Osteoblast (primary cell): ENCODE data around the gene GRK1. TPM values are rescaled to one million over a fixed set of nuclear protein-coding genes. Genes with fewer than 3 reads are reported as not detected.
A peak's percentile ranks its signal among the peaks of the same experiment; 100 is the strongest.

ENCODE experiments used
- DNase-seq: peaks from one replicate; pipeline ENCODE4 v3.0.0; 2011; ENCODE audit warnings: low spot score, mixed read lengths; ENCODE audit not compliant: insufficient read length; ENCODE audit errors: missing footprints
- H2AFZ ChIP-seq: 2 replicates; pipeline ENCODE4 v1.6.0; 2011; ENCODE audit warnings: mild to moderate bottlenecking, low read length
- H3K27ac ChIP-seq: 2 replicates; pipeline ENCODE4 v1.5.1; 2011; ENCODE audit warnings: mild to moderate bottlenecking, low read depth, low read length, moderate library complexity
- H3K27me3 ChIP-seq: 2 replicates; pipeline ENCODE4 v1.6.0; 2012; ENCODE audit warnings: mild to moderate bottlenecking, control low read depth, inconsistent platforms, low read length, moderate library complexity; ENCODE audit not compliant: insufficient read depth
- H3K36me3 ChIP-seq: 2 replicates; pipeline ENCODE4 v1.5.1; 2011; ENCODE audit warnings: mild to moderate bottlenecking, low read length, control low read depth, moderate library complexity; ENCODE audit not compliant: insufficient read depth
- H3K4me1 ChIP-seq: 2 replicates; pipeline ENCODE4 v1.5.1; 2011; ENCODE audit warnings: mild to moderate bottlenecking, low read length, control low read depth, moderate library complexity; ENCODE audit not compliant: insufficient read depth
- H3K4me2 ChIP-seq: 2 replicates; pipeline ENCODE4 v1.6.0; 2011; ENCODE audit warnings: mild to moderate bottlenecking, low read length; ENCODE audit not compliant: insufficient read depth
- H3K4me3 ChIP-seq: fragments of 200-600 bp; sonication (generic); 3 replicates; pipeline ENCODE4 v1.5.1; 2012; ENCODE audit warnings: mild to moderate bottlenecking, low read length, inconsistent platforms; ENCODE audit not compliant: insufficient read depth
- H3K79me2 ChIP-seq: 2 replicates; pipeline ENCODE4 v1.6.0; 2012; ENCODE audit warnings: mild to moderate bottlenecking, low read length, control low read depth, inconsistent platforms; ENCODE audit not compliant: insufficient read depth
- H3K9me3 ChIP-seq: 2 replicates; pipeline ENCODE4 v1.5.1; 2011; ENCODE audit warnings: low read depth, low read length, control low read depth
- H4K20me1 ChIP-seq: 2 replicates; pipeline ENCODE4 v1.6.0; 2012; ENCODE audit warnings: mild to moderate bottlenecking, low read length, control low read depth; ENCODE audit not compliant: insufficient read depth
- CTCF ChIP-seq: IDR thresholded peaks from 2 replicates; pipeline ENCODE4 v1.5.1; 2011; ENCODE audit warnings: mild to moderate bottlenecking, low read depth, low read length, moderate library complexity; ENCODE audit errors: extremely low read depth
- total RNA-seq: library from RNA; depleted of rRNA; stranded (reverse); fragments of >200 nt; gene quantifications from 2 replicates; pipeline ENCODE4 v1.2.3, GENCODE V29; 2012

Gene GRK1
- total RNA-seq, 1 donor: not detected

- H4K20me1 ChIP-seq: no peaks in the 10 kb centered on the region
These were observed 102.1 kb downstream of the GRK1 start for GRCh38 chr13:113769106-113769505.

DNA sequence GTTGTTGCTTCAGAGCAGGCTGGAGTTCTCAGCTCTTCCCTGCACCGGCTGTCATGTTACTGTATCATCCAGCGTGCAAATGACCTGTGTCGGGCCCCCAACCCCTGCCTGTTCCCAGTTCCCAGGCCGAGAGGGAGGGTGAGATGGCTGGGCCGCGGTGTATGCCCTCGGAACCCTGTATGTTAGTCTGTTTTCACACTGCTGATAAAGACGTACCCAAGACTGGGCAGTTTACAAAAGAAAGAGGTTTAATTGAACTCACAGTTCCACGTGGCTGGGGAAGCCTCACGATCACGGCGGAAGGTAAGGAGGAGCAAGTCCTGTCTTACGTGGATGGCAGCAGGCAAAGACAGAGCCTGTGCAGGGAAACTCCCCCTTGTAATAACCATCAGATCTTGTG lies 102.9 kb downstream of the GRK1 start:
- H3K4me2 ChIP-seq: no peak overlapping the region
- H3K79me2 ChIP-seq: no peaks in the 10 kb centered on the region
- no peak for DNase-seq
- no peaks in the 10 kb centered on the region for H4K20me1 ChIP-seq
- H2AFZ ChIP-seq: no peak overlapping the region
- H3K4me1 ChIP-seq: peaks cover 12% of the 10 kb centered on the region
- H3K27ac ChIP-seq: no peak overlapping the region
- H3K4me3 ChIP-seq: no peak overlapping the region
- TF ChIP-seq CTCF: no peak
- H3K27me3 ChIP-seq: peaks cover 3% of the 10 kb centered on the region
- H3K9me3 ChIP-seq: peaks cover 4% of the 10 kb centered on the region
- H3K36me3 ChIP-seq: no peaks in the 10 kb centered on the region

More at GRCh38 chr13:113769106-113769505, 102.1 kb downstream of the GRK1 start:
- peak; percentile 66 for DNase-seq
- H3K27ac ChIP-seq: no peak overlapping the region
- no peaks in the 10 kb centered on the region for H3K79me2 ChIP-seq
- no peaks in the 10 kb centered on the region for H3K36me3 ChIP-seq
- H3K9me3 ChIP-seq: peaks cover 4% of the 10 kb centered on the region
- no peak overlapping the region for H3K4me3 ChIP-seq
- no peak overlapping the region for H2AFZ ChIP-seq
- no peak overlapping the region for H3K4me2 ChIP-seq
- peaks cover 3% of the 10 kb centered on the region for H3K27me3 ChIP-seq
- TF ChIP-seq CTCF: no peak
- H3K4me1 ChIP-seq: peaks cover 5% of the 10 kb centered on the region

- Histone ChIP-seq H3K27ac (no peak overlapping the region), H3K4me2 (no peak overlapping the region), H3K36me3 (no peaks in the 10 kb centered on the region), H3K4me3 (no peak overlapping the region), H3K79me2 (no peaks in the 10 kb centered on the region), H2AFZ (no peak overlapping the region), H4K20me1 (no peaks in the 10 kb centered on the region), H3K27me3 (peaks cover 3% of the 10 kb centered on the region), H3K4me1 (peaks cover 12% of the 10 kb centered on the region), H3K9me3 (peaks cover 4% of the 10 kb centered on the region)
- TF ChIP-seq CTCF: no peak
- DNase-seq: peak; percentile 81
These were observed 103.4 kb downstream of the GRK1 start for GRCh38 chr13:113770441-113770840.

DNA sequence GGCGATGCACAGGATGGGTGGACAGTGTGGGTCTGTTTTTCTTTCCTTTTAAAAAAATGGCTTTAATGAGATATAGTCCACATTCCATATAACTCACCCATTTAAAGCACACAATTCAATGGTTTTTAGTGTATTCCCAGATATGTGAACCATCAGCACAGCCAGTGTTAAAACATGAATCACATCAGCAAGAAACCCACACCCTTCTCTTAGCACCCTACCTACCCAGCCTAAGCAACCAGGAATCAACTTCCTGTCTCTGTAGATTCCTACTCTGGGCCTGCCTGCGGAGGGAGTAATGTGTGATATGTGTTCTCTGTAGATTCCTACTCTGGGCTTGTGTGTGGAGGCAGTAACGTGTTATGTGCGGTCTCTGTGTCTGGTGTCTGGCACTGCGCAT lies 103.9 kb downstream of the GRK1 start:
- no peak for TF ChIP-seq CTCF
- H3K27me3 ChIP-seq: peaks cover 3% of the 10 kb centered on the region
- peaks cover 12% of the 10 kb centered on the region for H3K4me1 ChIP-seq
- no peaks in the 10 kb centered on the region for H4K20me1 ChIP-seq
- H3K4me3 ChIP-seq: no peak overlapping the region
- H3K27ac ChIP-seq: no peak overlapping the region
- no peak overlapping the region for H3K4me2 ChIP-seq
- peaks cover 4% of the 10 kb centered on the region for H3K9me3 ChIP-seq
- no peak overlapping the region for H2AFZ ChIP-seq
- peak; percentile 69 for DNase-seq
- no peaks in the 10 kb centered on the region for H3K79me2 ChIP-seq
- no peaks in the 10 kb centered on the region for H3K36me3 ChIP-seq
